Body of pancreas (tissue), 4 donors: ENCODE results near the gene SEMA6D. TPM values are rescaled to one million over a fixed set of nuclear protein-coding genes. Genes with fewer than 3 reads are reported as not detected.

Experiments
- ATAC-seq: fragments of 150-250 bp; one replicate; pipeline ENCODE4 v1.9.1; 2016
- DNase-seq, 4 donors: peaks; one replicate each; pipeline ENCODE4 v3.0.0-alpha.2; 2019
- H3K27ac ChIP-seq, 4 donors: fragments of 200-600 bp; sonication (generic); 1 replicate in 3 of 4; 2 replicates in 1 of 4; pipeline versions ENCODE4 v1.5.1 to v1.6.1; 2016 to 2019; ENCODE audit warnings: mild to moderate bottlenecking in 1 of 4, mixed read lengths in 1 of 4, moderate library complexity in 1 of 4
- H3K27me3 ChIP-seq, 2 donors: fragments of 200-600 bp; sonication (generic); one replicate each; pipeline ENCODE4 v1.6.0; 2016; ENCODE audit warnings: mild to moderate bottlenecking in 1 of 2
- H3K36me3 ChIP-seq, 2 donors: fragments of 200-600 bp; sonication (generic); replicated peaks in 1 of 2; 2 replicates each; pipeline ENCODE4 v1.5.1; 2016; ENCODE audit warnings: low read depth in 2 of 2; ENCODE audit not compliant: insufficient read depth in 1 of 2
- H3K4me1 ChIP-seq: fragments of 200-600 bp; sonication (generic); one replicate; pipeline ENCODE4 v1.6.0; 2016
- H3K4me3 ChIP-seq, 2 donors: fragments of 200-600 bp; sonication (generic); 1 replicate in 1 of 2; 2 replicates in 1 of 2; pipeline ENCODE4 v1.5.1; 2016 to 2019
- H3K9me3 ChIP-seq, 3 donors: fragments of 200-600 bp; sonication (generic); 1 replicate in 2 of 3; 2 replicates in 1 of 3; pipeline ENCODE4 v1.5.1; 2016
- CTCF ChIP-seq, 7 experiments: fragments of 450-650 bp in 4 of 7; fragments of 200-600 bp in 3 of 7; sonication (generic) in 3 of 7; IDR thresholded peaks; one replicate each; pipeline ENCODE4 v1.5.1; 2016 to 2019; ENCODE audit warnings: antibody characterized with exemption in 7 of 7
- POLR2A ChIP-seq, 3 donors: fragments of 450-650 bp; IDR thresholded peaks; one replicate each; pipeline ENCODE4 v1.6.1; 2016; ENCODE audit warnings: antibody characterized with exemption in 3 of 3, mild to moderate bottlenecking in 2 of 3
- WGBS, 2 donors: methylation state at CpG; one replicate each; pipeline ENCODE4 v1.1.5; 2017; 5-methylcytosine and 5-hydroxymethylcytosine counted together
- intact Hi-C: fragments of 100-400 bp; cut with DNase I; formaldehyde crosslinking; loops from one replicate; pipeline ENCODE4 v1.15.1; 2023
- total RNA-seq, 2 donors: library from RNA; depleted of rRNA; stranded (reverse); fragments of >200 nt; gene quantifications; one replicate each; pipeline ENCODE4 v1.1.0, GENCODE V29; 2016

The SEMA6D gene
- total RNA-seq, 2 donors from 2014 or later, result 13.5 to 18.2 TPM

GRCh38 chr15:47813748-47814384, 96.6 kb downstream of the SEMA6D start:
- TF ChIP-seq CTCF (IDR thresholded peaks at IDR 0.05) (no peak), POLR2A (IDR thresholded peaks at IDR 0.05) (no peak)
- 56 to 61% methylated on average over 5 of the region's 5 CpGs for WGBS, 2 donors

GRCh38 chr15:47814620-47815019, 97.3 kb downstream of the SEMA6D start:
- peaks cover 65% of the 10 kb centered on the region for H3K4me1 ChIP-seq
- H3K27ac ChIP-seq, result no peak overlapping the region
- DNase-seq, result no peak
- H3K27me3 ChIP-seq, result no peaks in the 10 kb centered on the region
- intact Hi-C loops, result no loop called here
- TF ChIP-seq POLR2A (IDR thresholded peaks at IDR 0.05) (no peak), CTCF (IDR thresholded peaks at IDR 0.05) (no peak)
- H3K36me3 ChIP-seq, result no peaks in the 10 kb centered on the region
- no peaks in the 10 kb centered on the region for H3K9me3 ChIP-seq
- no peak for ATAC-seq
- no peak overlapping the region for H3K4me3 ChIP-seq
- 94 to 100% methylated on average over 1 of the region's 1 CpG for WGBS, 2 donors

More at GRCh38 chr15:47813748-47814384, 96.6 kb downstream of the SEMA6D start:
- DNase-seq, result no peak
- H3K27me3 ChIP-seq, result no peaks in the 10 kb centered on the region
- H3K9me3 ChIP-seq, result no peaks in the 10 kb centered on the region
- H3K4me1 ChIP-seq, result peaks cover 60% of the 10 kb centered on the region
- no peaks in the 10 kb centered on the region for H3K36me3 ChIP-seq
- intact Hi-C loops, result no loop called here
- no peak for ATAC-seq
- no peak overlapping the region for H3K4me3 ChIP-seq
- no peak overlapping the region for H3K27ac ChIP-seq

GRCh38 chr15:47817969-47818548, 100.8 kb downstream of the SEMA6D start:
- no peak overlapping the region for H3K4me3 ChIP-seq
- intact Hi-C loops, result no loop called here
- no peaks in the 10 kb centered on the region for H3K9me3 ChIP-seq
- no peak overlapping the region for H3K27ac ChIP-seq
- H3K4me1 ChIP-seq, result peaks cover 65% of the 10 kb centered on the region
- WGBS, 2 donors, result 88 to 96% methylated on average over 5 of the region's 5 CpGs
- TF ChIP-seq POLR2A (IDR thresholded peaks at IDR 0.05), result no peak
- TF ChIP-seq CTCF (IDR thresholded peaks at IDR 0.05), result no peak
- no peaks in the 10 kb centered on the region for H3K27me3 ChIP-seq
- DNase-seq (no peak), ATAC-seq (no peak)
- no peaks in the 10 kb centered on the region for H3K36me3 ChIP-seq

- intact Hi-C loops, result no loop called here
- TF ChIP-seq POLR2A (IDR thresholded peaks at IDR 0.05) (no peak), CTCF (IDR thresholded peaks at IDR 0.05) (no peak)
- Histone ChIP-seq H3K4me1 (peaks cover 55% of the 10 kb centered on the region), H3K9me3 (no peaks in the 10 kb centered on the region), H3K36me3 (no peaks in the 10 kb centered on the region), H3K27ac (no peak overlapping the region), H3K4me3 (no peak overlapping the region), H3K27me3 (no peaks in the 10 kb centered on the region)
- WGBS, 2 donors, result 98% methylated on average over 2 of the region's 2 CpGs; no CpG with 5 or more reads in 1 of the 2 donors
- ATAC-seq, result no peak
- DNase-seq, result no peak
Measured at GRCh38 chr15:47819158-47819557, 101.9 kb downstream of the SEMA6D start.
